SK-N-SH treated with all-trans-retinoic acid at 6 μM for 48 hours (cell line): ENCODE data around the gene BNC2.

Source experiments
- ATAC-seq: fragments of 200-7000 bp; cut with Tn5 transposase; 3 replicates; pipeline ENCODE4 v1.9.1; 2020; ENCODE audit warnings: mild to moderate bottlenecking, moderate library complexity
- ARNTL ChIP-seq: fragments of 450-650 bp; formaldehyde crosslinking; IDR thresholded peaks from 2 replicates; pipeline ENCODE4 v1.5.0; 2020; ENCODE audit warnings: low read depth, mild to moderate bottlenecking, moderate library complexity, borderline replicate concordance
- BACH2 ChIP-seq: fragments of 250-450 bp; sonication (Bioruptor Pico); IDR thresholded peaks from 2 replicates; pipeline ENCODE4 v1.9.0; 2021; ENCODE audit warnings: mild to moderate bottlenecking, borderline replicate concordance
- CSDC2 ChIP-seq: fragments of 250-450 bp; sonication (Bioruptor Pico); IDR thresholded peaks from 2 replicates; pipeline ENCODE4 v1.5.0; 2020; ENCODE audit warnings: mild to moderate bottlenecking, moderate library complexity
- ESRRG ChIP-seq: fragments of 250-450 bp; sonication (Bioruptor Pico); IDR thresholded peaks from 2 replicates; pipeline ENCODE4 v1.6.1; 2021; ENCODE audit warnings: mild to moderate bottlenecking
- GLIS3 ChIP-seq: fragments of 250-450 bp; sonication (Bioruptor Pico); IDR thresholded peaks from 2 replicates; pipeline ENCODE4 v1.5.0; 2020; ENCODE audit warnings: mild to moderate bottlenecking, moderate library complexity
- PPARA ChIP-seq: fragments of 250-450 bp; sonication (Bioruptor Pico); IDR thresholded peaks from 2 replicates; pipeline ENCODE4 v1.5.0; 2020; ENCODE audit warnings: mild to moderate bottlenecking, borderline replicate concordance
- RARB ChIP-seq: fragments of 250-450 bp; sonication (Bioruptor Pico); IDR thresholded peaks from 2 replicates; pipeline ENCODE4 v1.8.0; 2021; ENCODE audit warnings: mild to moderate bottlenecking, moderate library complexity
- ZFP30 ChIP-seq: fragments of 450-650 bp; formaldehyde crosslinking; IDR thresholded peaks from 2 replicates; pipeline ENCODE4 v1.5.0; 2022; ENCODE audit warnings: mild to moderate bottlenecking, moderate library complexity
- ZNF565 ChIP-seq: fragments of 450-650 bp; formaldehyde crosslinking; conservative IDR thresholded peaks from 2 replicates; pipeline ENCODE4 v1.5.0; 2020; ENCODE audit warnings: low read depth, mild to moderate bottlenecking, moderate library complexity
- ZNF70 ChIP-seq: fragments of 450-650 bp; formaldehyde crosslinking; IDR thresholded peaks from 2 replicates; pipeline ENCODE4 v1.5.0; 2020; ENCODE audit warnings: mild to moderate bottlenecking, moderate library complexity
- TF ChIP-seq, protein P1 (sequence below): fragments of 250-450 bp; sonication (Bioruptor Pico); IDR thresholded peaks from 2 replicates; pipeline ENCODE4 v1.8.0; 2021; ENCODE audit warnings: low read depth, mild to moderate bottlenecking, moderate library complexity, borderline replicate concordance
- TF ChIP-seq, protein P2 (sequence below): fragments of 250-450 bp; sonication (Bioruptor Pico); IDR thresholded peaks from 2 replicates; pipeline ENCODE4 v1.8.0; 2020; ENCODE audit warnings: mild to moderate bottlenecking, moderate library complexity, borderline replicate concordance
- TF ChIP-seq, protein P3 (sequence below): fragments of 250-450 bp; sonication (Bioruptor Pico); IDR thresholded peaks from 2 replicates; pipeline ENCODE4 v1.5.1; 2020; ENCODE audit warnings: low read depth, mild to moderate bottlenecking, moderate library complexity
- TF ChIP-seq, protein P4 (sequence below): fragments of 250-450 bp; sonication (Bioruptor Pico); IDR thresholded peaks from 2 replicates; pipeline ENCODE4 v1.5.0; 2020; ENCODE audit warnings: mild to moderate bottlenecking, moderate library complexity
- TF ChIP-seq, protein P5 (sequence below): fragments of 250-450 bp; sonication (Bioruptor Pico); IDR thresholded peaks from 2 replicates; pipeline ENCODE4 v1.5.1; 2021; ENCODE audit warnings: mild to moderate bottlenecking, moderate library complexity

BNC2 gene

DNA sequence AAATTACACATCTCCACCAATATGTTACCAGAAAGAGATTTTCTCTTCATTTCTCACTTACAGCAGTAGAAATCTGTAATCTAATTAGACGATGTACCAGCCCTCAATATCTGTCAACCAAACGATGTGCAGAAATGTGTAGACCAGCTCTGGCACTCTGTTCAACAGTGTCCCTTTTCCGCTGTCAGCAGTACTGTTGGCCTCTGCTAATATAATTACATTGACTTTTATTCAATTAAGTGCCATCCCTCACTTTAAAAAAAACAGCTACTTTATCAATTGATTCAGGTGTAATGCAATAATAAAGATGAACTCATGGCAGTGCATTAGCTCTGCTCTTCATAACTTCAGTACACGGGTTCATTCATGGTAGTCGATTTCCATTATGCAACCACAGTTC lies 448.4 kb downstream of the BNC2 start (continued):
- TF ChIP-seq, protein P1, sequence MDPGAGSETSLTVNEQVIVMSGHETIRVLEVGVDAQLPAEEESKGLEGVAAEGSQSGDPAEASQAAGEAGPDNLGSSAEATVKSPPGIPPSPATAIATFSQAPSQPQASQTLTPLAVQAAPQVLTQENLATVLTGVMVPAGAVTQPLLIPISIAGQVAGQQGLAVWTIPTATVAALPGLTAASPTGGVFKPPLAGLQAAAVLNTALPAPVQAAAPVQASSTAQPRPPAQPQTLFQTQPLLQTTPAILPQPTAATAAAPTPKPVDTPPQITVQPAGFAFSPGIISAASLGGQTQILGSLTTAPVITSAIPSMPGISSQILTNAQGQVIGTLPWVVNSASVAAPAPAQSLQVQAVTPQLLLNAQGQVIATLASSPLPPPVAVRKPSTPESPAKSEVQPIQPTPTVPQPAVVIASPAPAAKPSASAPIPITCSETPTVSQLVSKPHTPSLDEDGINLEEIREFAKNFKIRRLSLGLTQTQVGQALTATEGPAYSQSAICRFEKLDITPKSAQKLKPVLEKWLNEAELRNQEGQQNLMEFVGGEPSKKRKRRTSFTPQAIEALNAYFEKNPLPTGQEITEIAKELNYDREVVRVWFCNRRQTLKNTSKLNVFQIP (CRISPR knock-in tag) = no peak

GRCh38 chr9:16421532-16421931 lies 448.9 kb downstream of the BNC2 start:
- TF ChIP-seq, protein P2, sequence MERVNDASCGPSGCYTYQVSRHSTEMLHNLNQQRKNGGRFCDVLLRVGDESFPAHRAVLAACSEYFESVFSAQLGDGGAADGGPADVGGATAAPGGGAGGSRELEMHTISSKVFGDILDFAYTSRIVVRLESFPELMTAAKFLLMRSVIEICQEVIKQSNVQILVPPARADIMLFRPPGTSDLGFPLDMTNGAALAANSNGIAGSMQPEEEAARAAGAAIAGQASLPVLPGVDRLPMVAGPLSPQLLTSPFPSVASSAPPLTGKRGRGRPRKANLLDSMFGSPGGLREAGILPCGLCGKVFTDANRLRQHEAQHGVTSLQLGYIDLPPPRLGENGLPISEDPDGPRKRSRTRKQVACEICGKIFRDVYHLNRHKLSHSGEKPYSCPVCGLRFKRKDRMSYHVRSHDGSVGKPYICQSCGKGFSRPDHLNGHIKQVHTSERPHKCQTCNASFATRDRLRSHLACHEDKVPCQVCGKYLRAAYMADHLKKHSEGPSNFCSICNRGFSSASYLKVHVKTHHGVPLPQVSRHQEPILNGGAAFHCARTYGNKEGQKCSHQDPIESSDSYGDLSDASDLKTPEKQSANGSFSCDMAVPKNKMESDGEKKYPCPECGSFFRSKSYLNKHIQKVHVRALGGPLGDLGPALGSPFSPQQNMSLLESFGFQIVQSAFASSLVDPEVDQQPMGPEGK (CRISPR knock-in tag) = no peak
- TF ChIP-seq GLIS3 (CRISPR knock-in tag) (no peak), ZNF565 (CRISPR knock-in tag) (no peak), CSDC2 (CRISPR knock-in tag) (no peak), ESRRG (CRISPR knock-in tag) (no peak), ZNF70 (no peak), ZFP30 (CRISPR knock-in tag) (no peak)
- TF ChIP-seq, protein P3, sequence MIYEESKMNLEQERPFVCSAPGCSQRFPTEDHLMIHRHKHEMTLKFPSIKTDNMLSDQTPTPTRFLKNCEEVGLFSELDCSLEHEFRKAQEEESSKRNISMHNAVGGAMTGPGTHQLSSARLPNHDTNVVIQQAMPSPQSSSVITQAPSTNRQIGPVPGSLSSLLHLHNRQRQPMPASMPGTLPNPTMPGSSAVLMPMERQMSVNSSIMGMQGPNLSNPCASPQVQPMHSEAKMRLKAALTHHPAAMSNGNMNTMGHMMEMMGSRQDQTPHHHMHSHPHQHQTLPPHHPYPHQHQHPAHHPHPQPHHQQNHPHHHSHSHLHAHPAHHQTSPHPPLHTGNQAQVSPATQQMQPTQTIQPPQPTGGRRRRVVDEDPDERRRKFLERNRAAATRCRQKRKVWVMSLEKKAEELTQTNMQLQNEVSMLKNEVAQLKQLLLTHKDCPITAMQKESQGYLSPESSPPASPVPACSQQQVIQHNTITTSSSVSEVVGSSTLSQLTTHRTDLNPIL (CRISPR knock-in tag) = no peak
- TF ChIP-seq, protein P1 (CRISPR knock-in tag) = no peak
- peak; percentile 78 for ATAC-seq

DNA sequence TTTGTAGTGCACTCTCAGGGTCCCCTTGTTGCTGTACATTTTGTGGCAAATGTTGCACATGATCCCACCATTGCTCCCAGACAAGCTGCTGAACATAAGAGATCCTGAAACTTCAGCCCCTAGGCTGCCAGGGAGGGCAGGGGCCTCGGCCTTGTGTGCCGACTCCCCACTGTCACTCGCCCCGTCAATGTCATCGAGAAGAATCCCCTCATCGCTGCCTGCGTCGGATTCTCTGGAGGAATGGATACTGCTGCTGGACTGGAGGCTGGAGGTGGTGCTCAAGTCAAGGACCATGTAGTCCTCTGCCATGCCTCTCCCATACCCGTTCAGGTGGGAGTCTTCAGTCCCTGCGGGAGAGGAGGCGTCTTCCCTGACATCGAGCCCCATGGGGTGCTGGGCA lies 451.3 kb downstream of the BNC2 start:
- no peak for ATAC-seq
- TF ChIP-seq ZFP30 (CRISPR knock-in tag) (no peak), GLIS3 (CRISPR knock-in tag) (no peak), CSDC2 (CRISPR knock-in tag) (peak; percentile 87; the same call in 1 of the 2 replicates), PPARA (CRISPR knock-in tag) (no peak), RARB (CRISPR knock-in tag) (no peak), ARNTL (no peak)
- TF ChIP-seq, protein P4, sequence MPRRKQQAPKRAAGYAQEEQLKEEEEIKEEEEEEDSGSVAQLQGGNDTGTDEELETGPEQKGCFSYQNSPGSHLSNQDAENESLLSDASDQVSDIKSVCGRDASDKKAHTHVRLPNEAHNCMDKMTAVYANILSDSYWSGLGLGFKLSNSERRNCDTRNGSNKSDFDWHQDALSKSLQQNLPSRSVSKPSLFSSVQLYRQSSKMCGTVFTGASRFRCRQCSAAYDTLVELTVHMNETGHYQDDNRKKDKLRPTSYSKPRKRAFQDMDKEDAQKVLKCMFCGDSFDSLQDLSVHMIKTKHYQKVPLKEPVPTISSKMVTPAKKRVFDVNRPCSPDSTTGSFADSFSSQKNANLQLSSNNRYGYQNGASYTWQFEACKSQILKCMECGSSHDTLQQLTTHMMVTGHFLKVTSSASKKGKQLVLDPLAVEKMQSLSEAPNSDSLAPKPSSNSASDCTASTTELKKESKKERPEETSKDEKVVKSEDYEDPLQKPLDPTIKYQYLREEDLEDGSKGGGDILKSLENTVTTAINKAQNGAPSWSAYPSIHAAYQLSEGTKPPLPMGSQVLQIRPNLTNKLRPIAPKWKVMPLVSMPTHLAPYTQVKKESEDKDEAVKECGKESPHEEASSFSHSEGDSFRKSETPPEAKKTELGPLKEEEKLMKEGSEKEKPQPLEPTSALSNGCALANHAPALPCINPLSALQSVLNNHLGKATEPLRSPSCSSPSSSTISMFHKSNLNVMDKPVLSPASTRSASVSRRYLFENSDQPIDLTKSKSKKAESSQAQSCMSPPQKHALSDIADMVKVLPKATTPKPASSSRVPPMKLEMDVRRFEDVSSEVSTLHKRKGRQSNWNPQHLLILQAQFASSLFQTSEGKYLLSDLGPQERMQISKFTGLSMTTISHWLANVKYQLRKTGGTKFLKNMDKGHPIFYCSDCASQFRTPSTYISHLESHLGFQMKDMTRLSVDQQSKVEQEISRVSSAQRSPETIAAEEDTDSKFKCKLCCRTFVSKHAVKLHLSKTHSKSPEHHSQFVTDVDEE (CRISPR knock-in tag) = peak; percentile 58; the same call in 1 of the 2 replicates

- no peak for ATAC-seq
Measured at GRCh38 chr9:16418721-16419120, 451.7 kb downstream of the BNC2 start.

More at GRCh38 chr9:16418721-16419120, 451.7 kb downstream of the BNC2 start:
- TF ChIP-seq, protein P5, sequence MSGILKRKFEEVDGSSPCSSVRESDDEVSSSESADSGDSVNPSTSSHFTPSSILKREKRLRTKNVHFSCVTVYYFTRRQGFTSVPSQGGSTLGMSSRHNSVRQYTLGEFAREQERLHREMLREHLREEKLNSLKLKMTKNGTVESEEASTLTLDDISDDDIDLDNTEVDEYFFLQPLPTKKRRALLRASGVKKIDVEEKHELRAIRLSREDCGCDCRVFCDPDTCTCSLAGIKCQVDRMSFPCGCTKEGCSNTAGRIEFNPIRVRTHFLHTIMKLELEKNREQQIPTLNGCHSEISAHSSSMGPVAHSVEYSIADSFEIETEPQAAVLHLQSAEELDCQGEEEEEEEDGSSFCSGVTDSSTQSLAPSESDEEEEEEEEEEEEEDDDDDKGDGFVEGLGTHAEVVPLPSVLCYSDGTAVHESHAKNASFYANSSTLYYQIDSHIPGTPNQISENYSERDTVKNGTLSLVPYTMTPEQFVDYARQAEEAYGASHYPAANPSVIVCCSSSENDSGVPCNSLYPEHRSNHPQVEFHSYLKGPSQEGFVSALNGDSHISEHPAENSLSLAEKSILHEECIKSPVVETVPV (CRISPR knock-in tag) = no peak
- no peak for TF ChIP-seq BACH2 (CRISPR knock-in tag)
- TF ChIP-seq, protein P4 (CRISPR knock-in tag) = 0 out of 2 replicates have a peak, but pooled peaks have one; percentile 11
- TF ChIP-seq ESRRG (CRISPR knock-in tag) = no peak
